GM13976 (cell line): ENCODE results near the gene DGKA.
"Not testable (repeated sequence)": the region's sequence is repeated elsewhere in the genome, so short reads cannot be mapped to it uniquely, and the experiment has no call there.

Source experiments
- DNase-seq: peaks from one replicate; pipeline ENCODE4 v3.0.0; 2012; ENCODE audit warnings: low spot score
- in situ Hi-C: fragments of 300-500 bp; cut with MboI; formaldehyde crosslinking; loops from one replicate; pipeline ENCODE4 v1.12.0; 2022; ENCODE audit warnings: low sequenced_read_pairs, mixed read lengths, inconsistent platforms; ENCODE audit not compliant: unreplicated experiment
- TF ChIP-seq, protein P1 (sequence below): IDR thresholded peaks from 2 replicates; pipeline ENCODE4 v1.5.1; 2012; ENCODE audit warnings: borderline replicate concordance, mild to moderate bottlenecking; ENCODE audit not compliant: insufficient read depth; ENCODE audit errors: extremely low read depth, missing control alignments, control extremely low read depth

The DGKA gene

DNA sequence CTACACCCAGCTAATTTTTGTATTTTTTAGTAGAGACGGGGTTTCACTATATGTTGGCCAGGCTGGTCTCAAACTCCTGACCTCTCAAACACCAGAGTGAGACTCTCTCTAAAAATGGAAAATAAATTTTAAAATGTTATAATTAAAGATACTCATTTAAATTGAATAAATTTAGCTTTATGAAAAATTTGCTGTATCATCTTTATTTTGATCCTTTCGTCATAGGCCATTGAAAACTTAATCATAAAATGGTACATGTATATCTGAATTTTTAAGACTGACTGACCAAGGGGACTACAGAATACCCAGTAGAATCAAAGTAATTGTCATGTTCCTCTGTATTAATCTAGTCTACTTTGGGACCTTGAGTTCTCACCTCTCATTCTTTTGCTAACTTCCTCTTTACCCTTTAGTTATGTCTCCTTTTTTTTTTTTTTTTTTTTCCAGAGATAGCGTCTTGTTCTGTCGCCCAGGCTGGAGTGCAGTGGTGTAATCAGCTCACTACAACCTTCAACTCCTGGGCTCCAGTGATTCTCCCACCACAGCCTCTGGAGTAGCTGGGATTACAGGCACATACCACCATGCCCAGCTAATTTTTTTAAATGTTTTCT, 52.4 kb downstream of the DGKA start:
- TF ChIP-seq, protein P1, sequence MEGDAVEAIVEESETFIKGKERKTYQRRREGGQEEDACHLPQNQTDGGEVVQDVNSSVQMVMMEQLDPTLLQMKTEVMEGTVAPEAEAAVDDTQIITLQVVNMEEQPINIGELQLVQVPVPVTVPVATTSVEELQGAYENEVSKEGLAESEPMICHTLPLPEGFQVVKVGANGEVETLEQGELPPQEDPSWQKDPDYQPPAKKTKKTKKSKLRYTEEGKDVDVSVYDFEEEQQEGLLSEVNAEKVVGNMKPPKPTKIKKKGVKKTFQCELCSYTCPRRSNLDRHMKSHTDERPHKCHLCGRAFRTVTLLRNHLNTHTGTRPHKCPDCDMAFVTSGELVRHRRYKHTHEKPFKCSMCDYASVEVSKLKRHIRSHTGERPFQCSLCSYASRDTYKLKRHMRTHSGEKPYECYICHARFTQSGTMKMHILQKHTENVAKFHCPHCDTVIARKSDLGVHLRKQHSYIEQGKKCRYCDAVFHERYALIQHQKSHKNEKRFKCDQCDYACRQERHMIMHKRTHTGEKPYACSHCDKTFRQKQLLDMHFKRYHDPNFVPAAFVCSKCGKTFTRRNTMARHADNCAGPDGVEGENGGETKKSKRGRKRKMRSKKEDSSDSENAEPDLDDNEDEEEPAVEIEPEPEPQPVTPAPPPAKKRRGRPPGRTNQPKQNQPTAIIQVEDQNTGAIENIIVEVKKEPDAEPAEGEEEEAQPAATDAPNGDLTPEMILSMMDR, result no peak
- in situ Hi-C loops, result no loop called here

DNA sequence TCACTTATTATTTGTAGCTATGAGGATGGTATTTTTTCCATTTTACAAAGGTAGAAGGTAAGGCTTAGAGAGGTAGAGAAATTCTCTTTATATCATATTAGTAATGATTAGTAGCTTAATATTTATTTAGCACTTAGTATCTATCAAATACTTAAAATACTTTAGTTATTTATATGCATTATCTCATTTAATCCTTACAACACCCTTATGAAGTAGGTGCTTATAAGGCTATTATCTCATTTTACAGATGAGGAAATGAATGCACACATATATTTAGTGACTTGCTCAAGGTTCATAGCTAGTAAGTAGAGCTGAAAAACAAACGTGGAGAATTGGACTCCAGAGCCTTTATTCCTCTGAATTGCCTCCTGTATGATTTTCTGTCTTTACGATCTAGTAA, 53.9 kb downstream of the DGKA start:
- TF ChIP-seq, protein P1, result no peak
- in situ Hi-C loops, result no loop called here
- no peak for DNase-seq

More for the DNA sequence above, 52.4 kb downstream of the DGKA start:
- no peak for DNase-seq

DNA sequence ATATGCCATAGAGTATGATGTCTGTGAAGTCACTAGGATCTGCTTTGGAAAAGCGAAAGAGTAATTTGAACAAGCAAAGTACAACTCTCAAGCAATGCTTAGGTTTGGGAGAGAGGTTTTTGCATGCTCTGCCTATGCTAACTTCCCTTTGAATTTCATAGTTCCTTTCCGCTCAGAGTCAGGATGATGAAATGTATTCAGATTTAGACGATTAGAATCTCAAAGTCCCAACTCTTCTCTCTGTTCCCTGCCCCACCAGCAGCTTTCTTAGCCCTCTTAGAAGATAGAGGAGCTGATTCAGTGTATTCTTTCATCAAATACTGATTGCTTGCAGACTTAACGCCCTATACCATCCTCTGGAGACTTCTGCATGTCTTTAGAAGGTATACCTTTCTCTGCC, 54.4 kb downstream of the DGKA start:
- TF ChIP-seq, protein P1, result no peak
- DNase-seq, result no peak
- in situ Hi-C loops, result no loop called here

DNA sequence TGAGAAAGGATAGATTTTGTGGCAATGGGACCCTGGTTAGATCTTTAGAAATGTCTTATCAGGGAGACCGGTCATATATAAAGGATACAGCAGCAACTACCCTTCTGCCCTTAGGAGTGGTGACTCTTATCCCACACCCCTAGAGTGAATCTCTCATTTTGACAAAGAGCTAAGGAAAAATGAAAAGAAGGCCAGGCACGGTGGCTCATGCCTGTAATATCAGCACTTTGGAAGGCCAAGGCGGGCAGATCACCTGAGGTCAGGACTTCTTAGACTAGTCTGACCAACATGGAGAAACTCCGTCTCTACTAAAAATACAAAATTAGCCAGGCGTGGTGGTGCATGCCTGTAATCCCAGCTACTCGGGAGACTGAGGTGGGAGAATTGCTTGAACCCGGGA, 55.0 kb downstream of the DGKA start:
- in situ Hi-C loops, DNase-seq: not testable (repeated sequence)

DNA sequence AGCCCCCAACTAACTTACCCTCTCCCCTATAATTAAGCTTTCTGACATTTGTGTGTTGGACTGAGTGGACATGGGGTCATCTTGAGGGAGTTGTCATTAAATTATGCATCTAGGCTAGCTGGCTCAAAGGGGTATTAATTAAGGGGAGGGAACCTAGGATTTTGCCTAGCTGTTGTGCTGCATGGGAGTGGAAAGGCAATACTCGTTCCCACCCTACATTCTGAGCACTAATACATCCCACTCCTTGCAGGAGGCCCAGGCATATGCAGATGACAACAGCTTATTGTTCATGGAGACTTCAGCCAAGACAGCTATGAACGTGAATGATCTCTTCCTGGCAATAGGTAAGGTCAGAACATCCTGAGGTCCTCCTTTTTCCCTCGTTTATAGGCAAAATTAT, 60.1 kb downstream of the DGKA start:
- DNase-seq, result no peak
- in situ Hi-C loops, result no loop called here
- TF ChIP-seq, protein P1, result no peak

DNA sequence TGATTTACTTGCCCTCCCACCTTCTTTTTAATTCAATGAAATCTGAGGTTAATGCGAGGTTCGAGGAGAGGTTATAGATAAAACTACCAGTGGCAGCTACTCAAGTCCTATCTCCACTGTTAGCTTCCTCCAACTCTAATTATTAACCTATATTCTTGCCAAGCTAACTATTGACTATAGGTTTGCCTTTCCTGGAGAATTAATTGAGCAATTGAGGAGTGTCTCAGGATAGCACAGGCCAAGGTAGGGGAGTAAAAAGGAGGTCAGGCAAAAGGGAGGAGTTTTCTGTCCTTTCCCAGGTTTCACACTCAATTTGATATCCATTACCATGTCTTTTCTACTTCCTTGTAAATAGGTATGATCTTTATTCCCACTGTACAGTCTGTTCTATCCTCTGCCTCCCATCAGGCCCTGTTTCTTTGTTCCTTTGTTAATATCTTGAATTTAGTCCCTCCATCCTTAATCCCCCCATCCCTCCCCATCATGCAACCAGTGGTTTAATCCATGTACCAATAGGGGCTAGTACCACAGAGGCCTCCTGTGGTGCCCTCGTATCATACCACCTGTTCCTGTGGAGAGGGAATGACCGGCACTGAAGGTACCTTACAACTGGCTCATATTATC, 62.4 kb downstream of the DGKA start:
- no peak for DNase-seq
- in situ Hi-C loops, result no loop called here
- TF ChIP-seq, protein P1, result no peak

DNA sequence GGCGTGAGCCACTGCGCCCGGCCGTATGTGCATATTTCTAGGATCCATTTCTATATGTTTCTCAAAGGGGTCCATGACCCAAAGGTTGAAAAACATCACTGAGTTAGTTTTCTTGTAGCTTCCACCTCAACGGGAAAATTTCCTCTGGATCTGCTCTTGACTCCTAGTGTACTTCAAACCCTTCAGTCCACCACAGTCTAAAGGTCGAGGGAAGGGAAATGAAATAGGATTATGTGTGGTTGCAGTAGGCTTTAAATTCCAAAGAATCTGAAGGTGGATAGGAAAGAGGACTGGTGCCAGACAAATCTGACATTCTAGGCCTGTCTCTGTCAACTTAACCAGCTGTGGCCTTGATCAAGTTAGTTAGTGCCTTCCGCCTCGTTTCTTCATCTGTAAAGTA, 64.4 kb downstream of the DGKA start:
- TF ChIP-seq, protein P1, result no peak
- DNase-seq, result no peak
- in situ Hi-C loops, result no loop called here
